ENCODE results near the gene HCLS1.

GRCh38 chr3:121703973-121704372, 43.3 kb upstream of the HCLS1 start:
- TF ChIP-seq CTCF (IDR thresholded peaks at IDR 0.05; ENCODE audit: control extremely low read depth in 1 of 3, insufficient read depth in 1 of 3, low read depth in 1 of 3, low read length in 3 of 3) (no peak), CBX8 (IDR thresholded peaks at IDR 0.05; ENCODE audit: borderline replicate concordance, low read depth, low read length) (no peak)
